ENCODE data around the gene CD164L2.

GRCh38 chr1:27427329-27427728 is 44.2 kb upstream of the CD164L2 start:
- TF ChIP-seq CTCF (IDR thresholded peaks at IDR 0.05) (no peak), EZH2 (IDR thresholded peaks at IDR 0.05; ENCODE audit: borderline replicate concordance, insufficient read depth, low read depth, low read length, poor library complexity, severe bottlenecking) (no peak)
